Breast epithelium (tissue), 4 donors: ENCODE measurements around the gene SAT2. TPM values are rescaled to one million over a fixed set of nuclear protein-coding genes. Genes with fewer than 3 reads are reported as not detected.

Source experiments
- DNase-seq, 2 donors: peaks; one replicate each; pipeline ENCODE4 v3.0.0-alpha.2; 2019; ENCODE audit warnings: low spot score in 2 of 2
- H3K27ac ChIP-seq, 2 donors: fragments of 200-600 bp; sonication (generic) in 1 of 2; one replicate each; pipeline ENCODE4 v1.5.1; 2016 to 2019; ENCODE audit warnings: mild to moderate bottlenecking in 1 of 2
- H3K27me3 ChIP-seq, 2 donors: fragments of 200-600 bp; sonication (generic) in 1 of 2; one replicate each; pipeline versions ENCODE4 v1.5.1 to v1.6.0; 2017 to 2019; ENCODE audit warnings: control low read depth in 1 of 2, mild to moderate bottlenecking in 1 of 2
- H3K36me3 ChIP-seq: fragments of 200-600 bp; one replicate; pipeline ENCODE4 v1.5.1; 2019
- H3K4me1 ChIP-seq, 2 donors: fragments of 200-600 bp; sonication (generic); one replicate each; pipeline ENCODE4 v1.5.1; 2016 to 2019; ENCODE audit warnings: control low read depth in 1 of 2
- H3K4me3 ChIP-seq, 3 donors: fragments of 200-600 bp; sonication (generic); 1 replicate in 2 of 3; 2 replicates in 1 of 3; pipeline ENCODE4 v1.5.1; 2016 to 2019; ENCODE audit warnings: mild to moderate bottlenecking in 3 of 3, moderate library complexity in 2 of 3
- H3K9me3 ChIP-seq, 2 donors: fragments of 200-600 bp; sonication (generic) in 1 of 2; one replicate each; pipeline ENCODE4 v1.5.1; 2016 to 2019; ENCODE audit warnings: control low read depth in 1 of 2
- CTCF ChIP-seq, 3 donors: fragments of 450-650 bp; IDR thresholded peaks; one replicate each; pipeline ENCODE4 v1.5.1; 2016 to 2017; ENCODE audit warnings: antibody characterized with exemption in 3 of 3, mild to moderate bottlenecking in 3 of 3, moderate library complexity in 3 of 3
- POLR2A ChIP-seq: fragments of 450-650 bp; IDR thresholded peaks from one replicate; pipeline ENCODE4 v1.6.1; 2016; ENCODE audit warnings: antibody characterized with exemption, mild to moderate bottlenecking, moderate library complexity
- POLR2AphosphoS5 ChIP-seq, 3 donors: sonication (generic); formaldehyde crosslinking; IDR thresholded peaks; one replicate each; pipeline ENCODE4 v1.6.1; 2017; ENCODE audit warnings: antibody characterized with exemption in 3 of 3
- intact Hi-C: fragments of 100-400 bp; cut with DNase I; formaldehyde crosslinking; loops from one replicate; pipeline ENCODE4 v1.15.1; 2023; ENCODE audit warnings: low total_unique reads
- total RNA-seq, 3 donors: library from RNA; depleted of rRNA; stranded (reverse); fragments of >200 nt; gene quantifications; one replicate each; pipeline ENCODE4 v1.1.0, GENCODE V29; 2016

The SAT2 gene
- total RNA-seq, 3 donors from 2014 or later: 52.5 to 78.4 (median 62.9) TPM

- H3K27ac ChIP-seq: peak within 1 kb of the TSS; percentile 96 to 99
- H3K36me3 ChIP-seq: no peaks in the 10 kb centered on the region
- intact Hi-C loops: no loop called here
- peak; percentile 29 for TF ChIP-seq POLR2A
- peak in 1 of 3 donors; percentile 30 for TF ChIP-seq CTCF (IDR thresholded peaks at IDR 0.05)
- peak; percentile 90 to 97 (median 95) for TF ChIP-seq POLR2AphosphoS5 (IDR thresholded peaks at IDR 0.05)
- H3K4me1 ChIP-seq: peaks cover 16 to 23% of the 10 kb centered on the region in 2 donors
- no peaks in the 10 kb centered on the region for H3K27me3 ChIP-seq
- H3K9me3 ChIP-seq: no peaks in the 10 kb centered on the region
- H3K4me3 ChIP-seq: peak within 1 kb of the TSS; percentile 59 to 73 (median 59)
- peak; percentile 96 for DNase-seq
Observed at GRCh38 chr17:7583253-7584109, 44.1 kb downstream of the SAT2 start, which contains the start of gene MPDU1. MPDU1 (plus strand) TSS chr17:7583852; CDS start chr17:7583863, 11 bp downstream.

DNA sequence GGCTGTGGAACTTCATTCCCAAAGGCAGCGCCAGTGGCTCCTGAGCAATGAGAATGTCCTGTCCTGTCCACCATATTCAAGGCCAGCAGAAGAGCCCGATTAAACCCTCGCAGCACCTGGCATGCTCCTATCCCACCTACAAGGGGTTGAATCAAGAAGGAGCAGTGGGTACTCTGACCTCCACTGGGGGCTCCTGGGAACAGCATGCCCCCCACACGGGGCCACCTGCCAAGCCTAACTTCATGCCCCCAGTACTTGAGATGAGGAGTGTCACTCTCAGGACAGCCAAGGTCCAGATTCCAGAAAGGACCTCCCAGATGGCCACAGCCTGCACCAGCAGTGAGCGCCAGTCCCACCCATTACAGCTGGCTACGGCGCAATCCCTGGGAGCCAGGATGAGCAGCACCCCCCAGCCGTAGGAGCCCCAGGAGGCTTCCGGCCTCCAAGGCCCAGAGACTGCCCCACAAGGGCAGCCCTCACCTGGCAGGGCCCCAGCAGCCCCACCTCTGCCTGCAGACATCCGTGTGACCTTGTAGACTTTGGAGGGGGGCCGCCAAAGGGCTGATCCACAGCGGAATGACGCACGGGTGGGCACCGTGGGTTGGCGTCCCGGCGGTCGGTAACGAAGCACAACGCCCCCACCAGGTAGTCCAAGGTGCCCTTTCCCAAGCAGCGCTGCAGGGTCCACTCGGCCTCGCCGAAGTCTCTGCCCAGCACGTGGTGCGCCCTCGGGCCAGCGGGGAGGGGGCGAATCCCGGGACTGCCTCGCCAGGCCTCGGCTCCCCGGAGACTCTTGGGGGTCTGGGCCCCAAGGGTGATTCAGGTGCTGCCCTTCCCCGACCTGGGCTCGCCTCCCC is 45.0 kb downstream of the SAT2 start:
- DNase-seq: no peak
- no peaks in the 10 kb centered on the region for H3K36me3 ChIP-seq
- no peaks in the 10 kb centered on the region for H3K27me3 ChIP-seq
- peak overlapping the region; percentile 59 to 73 (median 59) for H3K4me3 ChIP-seq
- peak overlapping the region; percentile 96 to 99 for H3K27ac ChIP-seq
- H3K4me1 ChIP-seq: peaks cover 16 to 22% of the 10 kb centered on the region in 2 donors
- H3K9me3 ChIP-seq: no peaks in the 10 kb centered on the region
- TF ChIP-seq POLR2AphosphoS5 (IDR thresholded peaks at IDR 0.05) (no peak), POLR2A (no peak), CTCF (IDR thresholded peaks at IDR 0.05) (no peak)
- intact Hi-C loops: no loop called here

GRCh38 chr17:7580604-7581575 is 46.7 kb downstream of the SAT2 start:
- intact Hi-C loops: no loop called here
- H3K4me1 ChIP-seq: peaks cover 16 to 22% of the 10 kb centered on the region in 2 donors
- TF ChIP-seq POLR2AphosphoS5 (IDR thresholded peaks at IDR 0.05) (no peak), POLR2A (no peak), CTCF (IDR thresholded peaks at IDR 0.05) (no peak)
- no peaks in the 10 kb centered on the region for H3K9me3 ChIP-seq
- H3K27ac ChIP-seq: peak overlapping the region; percentile 87 to 99
- H3K36me3 ChIP-seq: peaks cover 11% of the 10 kb centered on the region
- DNase-seq: no peak
- H3K27me3 ChIP-seq: no peaks in the 10 kb centered on the region
- H3K4me3 ChIP-seq: peak overlapping the region; percentile 59 to 73 (median 59)

DNA sequence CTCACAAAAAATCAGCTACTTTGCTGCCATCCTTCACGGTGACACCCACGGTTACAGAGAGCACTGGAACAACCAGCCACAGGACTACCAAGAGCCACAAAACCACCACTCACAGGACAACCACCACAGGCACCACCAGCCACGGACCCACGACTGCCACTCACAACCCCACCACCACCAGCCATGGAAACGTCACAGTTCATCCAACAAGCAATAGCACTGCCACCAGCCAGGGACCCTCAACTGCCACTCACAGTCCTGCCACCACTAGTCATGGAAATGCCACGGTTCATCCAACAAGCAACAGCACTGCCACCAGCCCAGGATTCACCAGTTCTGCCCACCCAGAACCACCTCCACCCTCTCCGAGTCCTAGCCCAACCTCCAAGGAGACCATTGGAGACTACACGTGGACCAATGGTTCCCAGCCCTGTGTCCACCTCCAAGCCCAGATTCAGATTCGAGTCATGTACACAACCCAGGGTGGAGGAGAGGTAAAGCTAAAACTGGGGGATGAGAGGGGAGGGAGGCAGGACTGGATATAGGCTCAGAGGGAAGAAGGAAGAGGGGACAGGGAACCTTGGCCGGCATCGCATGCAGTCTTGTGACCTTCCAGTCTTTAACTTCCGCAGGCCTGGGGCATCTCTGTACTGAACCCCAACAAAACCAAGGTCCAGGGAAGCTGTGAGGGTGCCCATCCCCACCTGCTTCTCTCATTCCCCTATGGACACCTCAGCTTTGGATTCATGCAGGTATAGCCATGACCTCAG is 47.6 kb downstream of the SAT2 start:
- peaks cover 16% of the 10 kb centered on the region for H3K36me3 ChIP-seq
- intact Hi-C loops: no loop called here

More for the DNA sequence above, 47.6 kb downstream of the SAT2 start:
- Histone ChIP-seq H3K9me3 (no peaks in the 10 kb centered on the region), H3K27ac (peak overlapping the region; percentile 87 to 99), H3K4me1 (peaks cover 22 to 23% of the 10 kb centered on the region in 2 donors), H3K27me3 (no peaks in the 10 kb centered on the region), H3K4me3 (peak overlapping the region; percentile 59 to 73 (median 59))
- no peak for DNase-seq
- TF ChIP-seq CTCF (IDR thresholded peaks at IDR 0.05) (no peak), POLR2A (no peak), POLR2AphosphoS5 (IDR thresholded peaks at IDR 0.05) (no peak)
